OCI-M1 (cell line): ENCODE data around the gene SYNE3.

ENCODE experiments used
- DNase-seq: peaks from one replicate; lab custom pipeline; 2025; lab: John Stamatoyannopoulos, UW

Gene SYNE3

DNA sequence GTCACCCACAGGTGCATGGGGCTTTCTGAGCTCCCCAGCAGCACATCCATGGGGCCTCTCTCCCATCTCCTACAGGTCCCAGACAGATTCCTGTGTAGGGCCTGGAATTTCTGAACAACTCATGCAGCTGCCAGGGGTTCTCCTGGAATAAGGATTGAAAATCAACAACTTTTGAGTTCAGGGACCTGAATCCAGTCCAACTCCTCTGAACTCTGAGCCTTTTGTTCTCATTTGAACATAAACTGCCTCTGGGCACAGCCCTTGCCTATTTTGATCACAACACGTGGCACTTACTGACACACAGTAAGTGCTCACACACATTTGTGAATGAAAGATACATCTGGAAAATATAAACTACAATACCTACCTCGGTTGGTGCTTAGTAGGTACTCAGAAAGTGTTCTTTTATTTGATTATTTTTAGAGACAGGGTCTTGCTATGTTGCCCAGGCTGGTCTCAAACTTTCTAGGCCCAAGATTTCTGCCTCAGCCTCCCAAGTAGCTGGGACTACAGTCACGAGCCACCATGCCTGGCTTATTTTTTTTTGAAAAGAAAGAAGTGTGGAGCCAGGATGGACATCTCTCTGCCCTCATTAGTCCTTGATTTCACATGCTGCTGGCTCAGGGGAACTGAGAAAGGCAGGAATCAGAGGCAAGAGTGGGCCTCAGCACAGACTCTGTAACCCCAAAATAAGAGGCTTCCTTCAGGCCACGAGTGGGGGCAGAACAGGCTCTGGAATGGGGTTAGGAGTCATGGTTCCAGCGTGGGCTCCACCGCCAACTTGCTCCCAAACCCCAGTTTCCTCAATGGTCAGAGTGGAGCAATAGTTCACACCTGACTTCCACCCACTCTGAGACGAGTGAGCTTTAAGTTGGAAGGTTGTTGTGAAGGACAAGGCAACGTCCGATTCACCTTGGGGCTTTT is 27.0 kb downstream of the SYNE3 start:
- DNase-seq, result no peak

DNA sequence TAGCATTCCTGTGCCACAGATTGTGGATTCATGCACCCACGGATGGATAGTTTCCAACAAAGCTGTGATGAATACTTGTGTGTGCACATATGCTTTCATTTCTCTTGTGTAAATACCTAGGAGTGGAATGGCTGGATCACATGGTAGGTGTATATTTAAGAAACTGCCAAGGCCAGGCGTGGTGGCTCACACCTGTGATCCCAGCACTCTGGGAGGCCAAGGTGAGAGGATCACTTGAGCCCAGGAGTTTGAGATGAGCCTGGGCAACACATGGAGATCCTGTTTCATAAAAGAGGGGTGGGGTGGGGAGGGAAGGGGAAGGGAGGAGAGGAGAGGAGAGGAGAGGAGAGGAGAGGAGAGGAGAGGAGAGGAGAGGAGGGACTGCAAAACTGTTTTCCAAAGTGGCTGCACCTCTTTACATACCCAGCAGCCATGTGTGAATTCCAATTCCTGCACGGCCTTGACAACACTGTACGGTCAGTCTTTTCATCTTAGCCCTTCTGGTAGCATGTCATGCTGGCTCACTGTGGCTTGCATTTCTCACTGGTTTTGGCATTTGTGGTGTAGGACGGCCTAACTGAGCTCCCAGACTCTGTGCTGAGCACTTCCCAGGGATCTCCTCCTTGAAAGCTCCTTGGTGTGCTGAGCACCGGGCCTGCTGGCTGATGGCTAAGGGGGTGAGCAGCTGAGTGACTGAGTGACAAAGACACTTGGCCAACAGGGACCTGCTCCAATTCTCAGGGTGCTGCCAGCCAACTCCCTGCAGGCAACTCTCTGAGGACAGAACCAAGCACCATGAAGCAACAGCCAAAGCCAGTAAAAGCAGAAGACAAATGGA is 27.9 kb downstream of the SYNE3 start:
- no peak for DNase-seq

DNA sequence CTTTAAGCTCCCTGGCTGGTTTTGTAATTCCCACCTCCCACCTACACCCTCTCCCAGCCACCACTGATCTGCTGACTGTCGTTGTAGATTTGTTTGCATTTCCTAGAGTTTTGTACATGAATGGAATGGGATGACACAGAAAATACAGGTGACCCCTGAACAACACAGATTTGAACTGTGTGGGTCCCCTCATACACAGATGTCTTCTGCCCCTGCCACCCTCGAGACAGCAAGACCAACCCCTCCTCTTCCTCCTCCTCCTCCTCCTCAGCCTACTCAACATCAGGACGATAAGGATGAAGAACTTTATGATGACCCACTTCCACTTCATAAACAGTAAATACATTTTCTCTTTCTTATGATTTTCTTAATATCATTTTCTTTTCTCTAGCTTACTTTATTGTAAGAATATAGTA is 28.8 kb downstream of the SYNE3 start:
- DNase-seq, result no peak

- no peak for DNase-seq
Observed at GRCh38 chr14:95486875-95487668, 29.4 kb downstream of the SYNE3 start.

GRCh38 chr14:95485222-95485819 is 31.1 kb downstream of the SYNE3 start:
- DNase-seq, result no peak

DNA sequence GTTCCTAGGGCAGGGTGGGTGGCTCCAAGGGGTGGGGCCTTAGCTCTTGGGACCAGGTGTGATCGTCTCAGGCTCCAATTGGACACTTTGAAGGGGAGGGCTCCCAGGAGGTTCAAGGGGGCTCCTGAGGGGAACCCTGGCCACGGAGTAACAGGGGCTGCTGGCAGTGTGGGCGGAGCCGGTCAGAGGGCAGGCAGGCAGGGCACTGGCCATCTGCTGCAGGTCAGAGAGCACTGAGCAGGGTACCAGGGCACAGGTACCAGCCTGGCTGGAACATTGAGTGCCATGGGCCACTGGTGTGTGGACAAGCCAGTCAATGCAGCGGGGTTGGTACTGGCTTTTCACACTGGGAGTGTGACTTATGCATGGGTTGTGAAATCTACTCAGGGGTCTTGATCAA is 32.2 kb downstream of the SYNE3 start:
- no peak for DNase-seq

- no peak for DNase-seq
Observed at GRCh38 chr14:95483309-95484165, 32.9 kb downstream of the SYNE3 start.

GRCh38 chr14:95482627-95483308 is 33.7 kb downstream of the SYNE3 start:
- no peak for DNase-seq

DNA sequence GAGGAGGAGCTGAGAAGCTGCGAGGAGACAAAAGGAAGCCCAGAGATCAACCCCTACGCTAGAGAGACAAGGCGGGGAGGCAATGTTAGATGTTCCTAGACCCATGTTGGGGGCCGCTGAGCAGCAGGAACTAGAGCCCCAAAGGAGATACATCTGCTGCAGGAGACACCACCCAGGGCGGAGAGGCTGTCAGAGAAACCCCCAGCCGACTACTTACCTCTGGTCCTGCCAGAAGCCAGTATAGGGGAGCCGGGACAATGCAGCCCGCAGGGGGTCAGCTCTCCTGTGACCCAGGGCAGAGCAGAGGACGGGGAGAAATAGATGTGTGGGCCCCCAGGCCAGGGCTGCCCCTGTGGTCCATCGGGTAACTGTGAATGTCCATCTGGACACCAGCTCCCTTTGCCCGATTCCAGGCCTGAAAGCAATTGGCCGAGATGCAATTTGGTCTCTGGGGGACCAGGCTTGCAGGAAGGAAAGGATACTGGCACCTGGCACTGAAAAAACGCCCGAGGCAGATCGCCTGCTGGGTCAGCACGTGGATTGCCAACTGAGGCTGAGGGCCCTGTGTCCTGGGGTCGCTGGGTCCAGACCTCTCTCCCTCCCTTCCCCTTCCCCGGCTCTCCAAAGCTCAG is 34.9 kb downstream of the SYNE3 start:
- DNase-seq, result no peak

DNA sequence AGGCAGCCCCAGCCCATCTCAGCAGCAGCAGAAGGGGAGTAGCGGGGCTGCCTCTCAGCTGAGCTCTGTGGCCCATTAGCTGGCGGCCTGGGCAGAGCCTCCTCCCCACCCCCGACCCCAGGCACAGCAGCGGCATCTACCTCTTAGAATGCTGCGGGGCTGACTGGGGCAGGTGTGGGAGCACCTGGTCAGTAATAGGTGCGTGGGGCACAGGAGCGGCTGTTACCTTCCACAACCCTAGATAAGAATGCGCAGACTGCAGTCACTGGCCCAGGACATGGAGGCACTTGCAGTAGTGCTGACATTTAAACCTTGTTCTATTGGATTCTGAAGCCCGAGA is 35.6 kb downstream of the SYNE3 start:
- DNase-seq, result no peak

DNA sequence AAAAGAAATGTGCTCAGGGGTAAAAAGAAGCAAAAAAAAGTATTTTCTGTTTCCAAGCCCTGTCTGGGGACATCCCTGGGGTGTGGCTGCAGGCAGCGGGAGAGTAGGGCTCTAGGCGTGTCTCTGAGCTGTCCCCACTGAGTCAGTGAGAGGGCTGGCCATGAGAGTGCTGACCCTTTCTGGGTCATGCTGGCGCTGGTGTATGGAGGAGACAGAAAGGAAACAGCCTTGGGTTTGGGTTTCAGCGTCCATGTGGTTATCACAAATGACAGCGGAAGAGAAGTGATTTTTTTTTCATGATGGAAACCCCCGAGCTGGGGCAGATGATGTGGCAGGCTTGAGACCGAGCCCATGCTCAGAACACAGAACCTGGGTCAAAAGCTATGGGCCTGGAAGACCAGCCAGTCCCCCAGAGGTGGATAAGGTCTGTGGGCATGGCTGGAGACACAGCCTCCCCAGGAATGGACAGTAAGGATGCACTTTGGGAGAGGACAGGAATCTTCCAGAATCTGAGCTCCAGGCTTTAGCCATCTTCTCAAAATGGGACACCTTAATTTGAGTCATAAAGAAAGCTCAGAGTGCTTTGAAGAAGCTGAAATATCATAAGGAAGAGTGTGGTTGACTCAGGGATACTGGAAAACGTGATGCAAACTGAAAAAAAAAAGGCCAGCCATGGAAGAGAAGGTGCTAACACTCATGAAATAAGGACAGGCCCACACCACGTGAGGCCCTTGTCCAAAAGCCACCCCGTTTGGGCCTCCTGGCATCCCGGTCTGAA is 36.2 kb downstream of the SYNE3 start:
- no peak for DNase-seq

DNA sequence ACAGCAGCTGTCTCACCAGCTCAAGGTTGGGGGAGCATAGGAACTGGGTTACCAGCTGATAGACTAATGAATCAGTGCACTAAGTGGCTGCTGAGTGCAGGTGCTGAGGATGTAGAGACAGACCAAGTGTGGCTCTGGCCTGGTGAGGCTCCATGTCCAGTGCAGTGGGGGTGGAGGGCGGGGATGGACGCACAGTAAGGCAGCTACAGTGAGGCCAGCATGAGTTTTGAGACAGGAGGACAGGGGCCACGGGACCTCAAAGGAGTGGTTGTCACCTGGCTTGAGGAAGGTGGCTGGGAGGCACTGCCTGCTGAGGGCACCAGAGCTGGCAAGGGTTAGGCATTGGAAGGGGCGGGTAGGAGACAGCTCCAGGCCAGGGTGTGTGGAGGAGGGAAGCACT is 37.0 kb downstream of the SYNE3 start:
- DNase-seq, result no peak

DNA sequence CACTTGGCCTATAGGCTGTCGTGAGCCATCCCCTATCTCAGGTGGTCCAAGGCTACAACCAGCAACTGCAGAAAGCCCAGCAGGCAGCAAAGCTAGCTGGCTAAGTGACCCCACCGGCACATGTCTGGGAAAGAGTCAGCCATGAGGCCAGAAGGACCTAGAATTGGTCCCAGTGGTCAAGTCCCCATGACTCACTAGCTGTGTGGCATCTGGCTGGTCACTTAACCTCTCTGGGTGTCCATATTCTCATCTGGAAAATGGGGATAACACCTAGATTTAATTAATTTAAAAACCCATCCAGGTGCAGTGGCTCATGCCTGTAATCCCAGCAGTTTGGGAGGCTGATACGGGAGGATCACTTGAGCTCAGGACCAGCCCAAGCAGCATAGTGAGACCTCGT is 37.6 kb downstream of the SYNE3 start:
- no peak for DNase-seq

DNA sequence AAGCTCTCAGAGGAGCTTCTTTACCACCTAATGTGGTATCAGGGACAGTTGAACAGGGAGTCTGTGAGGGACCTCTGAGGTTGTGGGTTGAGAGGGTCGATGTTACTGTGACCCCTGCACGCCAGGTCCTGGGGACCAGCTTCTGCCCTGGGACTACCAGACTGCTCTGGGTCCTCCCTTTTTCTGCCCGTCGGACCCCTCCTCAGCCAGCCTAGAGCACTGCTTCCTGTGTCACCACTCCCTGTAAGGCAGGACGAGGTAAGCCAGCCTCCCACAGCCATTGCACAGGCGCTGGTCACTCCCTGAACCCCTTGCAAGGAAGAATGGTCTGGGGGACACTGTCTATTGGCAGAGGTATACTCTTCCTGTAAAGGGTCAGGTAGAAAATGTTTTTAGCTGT is 38.1 kb downstream of the SYNE3 start:
- no peak for DNase-seq

DNA sequence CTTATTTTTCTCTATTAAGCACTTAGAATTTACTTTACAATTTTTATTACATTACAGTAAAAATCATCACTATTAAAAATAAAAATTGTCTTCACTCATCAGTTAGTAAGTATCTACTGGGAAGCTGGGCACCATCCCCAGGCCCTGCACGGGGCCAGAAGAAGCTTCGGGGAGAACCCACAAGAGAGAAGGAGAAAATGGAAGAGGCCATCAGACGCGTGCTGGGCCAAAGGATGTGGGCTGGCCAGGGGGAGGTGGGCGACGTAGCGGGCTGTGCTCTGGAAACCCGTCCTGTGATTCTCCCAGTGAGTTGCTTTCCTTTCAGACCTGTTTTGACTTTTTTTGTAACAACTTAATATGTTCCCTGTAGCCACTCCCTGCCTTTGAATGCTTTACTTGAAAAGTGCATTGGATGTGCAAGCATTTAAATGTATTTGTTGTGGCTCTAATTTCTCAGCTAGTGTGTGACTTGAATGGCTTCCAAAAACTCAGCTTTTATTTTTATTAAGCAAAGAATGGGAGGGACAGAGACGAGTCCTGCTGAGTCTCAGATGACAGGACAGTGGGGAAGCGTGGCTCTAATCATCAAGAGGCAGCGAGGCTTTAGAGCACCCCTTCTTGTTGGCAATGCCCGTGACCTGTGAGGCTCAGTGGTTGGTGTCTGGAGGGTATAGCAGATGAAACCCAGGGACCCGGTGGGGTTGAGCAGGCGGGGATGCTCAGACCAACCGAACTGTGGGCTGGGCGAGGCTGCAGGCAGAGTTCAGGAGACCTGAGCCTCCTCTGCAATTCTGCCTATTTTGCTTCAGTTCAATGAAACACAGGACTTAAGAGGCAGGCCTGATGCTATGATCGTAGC is 38.8 kb downstream of the SYNE3 start:
- DNase-seq, result no peak

DNA sequence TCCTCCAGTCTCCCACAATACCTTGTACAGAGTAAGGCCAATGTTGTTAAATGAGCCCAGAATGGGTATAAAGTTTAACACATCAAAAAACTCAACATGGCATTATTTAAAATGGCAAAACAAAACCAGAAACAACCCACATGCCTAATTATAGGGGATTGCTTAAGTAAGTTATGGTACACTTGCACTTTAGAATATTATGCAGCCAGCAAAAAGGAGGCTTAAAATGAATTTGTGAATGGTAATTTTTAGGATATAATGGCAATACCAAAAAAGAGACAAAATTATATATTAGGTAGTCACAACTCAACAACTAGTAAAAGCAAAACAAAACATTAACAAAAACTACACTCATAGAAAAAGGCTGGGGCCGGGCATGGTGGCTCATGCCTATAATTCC is 39.7 kb downstream of the SYNE3 start:
- no peak for DNase-seq

DNA sequence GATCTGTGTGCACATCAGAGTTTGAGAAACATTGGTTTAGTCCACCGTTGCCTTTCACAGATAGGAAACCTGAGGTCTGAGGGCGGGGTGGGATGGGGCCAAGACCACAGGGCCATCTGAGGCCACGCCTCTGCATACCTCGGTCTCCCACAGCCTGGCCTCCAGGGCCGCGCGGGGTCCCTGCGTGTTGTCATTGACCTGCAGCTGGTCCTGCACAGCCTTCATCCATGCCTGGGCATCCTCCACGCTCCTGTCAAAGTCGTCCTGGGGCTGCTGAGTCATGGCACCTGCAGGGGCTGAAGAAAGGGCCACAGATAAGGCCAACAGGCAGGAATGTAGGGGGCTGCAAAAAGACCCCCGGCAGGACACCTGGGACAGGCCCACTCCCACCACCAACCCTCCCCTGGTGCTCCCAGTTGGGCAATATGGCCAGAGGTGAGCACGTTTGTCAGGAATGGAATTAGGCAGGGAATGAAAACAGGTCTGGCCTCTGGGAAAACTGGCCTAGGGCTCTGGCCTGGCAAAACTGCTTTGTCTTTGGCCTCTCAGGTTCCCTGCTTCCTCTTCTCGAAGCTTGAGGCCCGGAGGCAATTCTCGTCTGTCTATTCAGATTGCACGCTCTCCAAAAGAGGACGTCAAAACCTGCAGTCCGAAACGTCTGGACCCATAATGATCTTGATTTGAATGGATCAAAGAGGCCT is 40.8 kb downstream of the SYNE3 start:
- DNase-seq, result no peak

DNA sequence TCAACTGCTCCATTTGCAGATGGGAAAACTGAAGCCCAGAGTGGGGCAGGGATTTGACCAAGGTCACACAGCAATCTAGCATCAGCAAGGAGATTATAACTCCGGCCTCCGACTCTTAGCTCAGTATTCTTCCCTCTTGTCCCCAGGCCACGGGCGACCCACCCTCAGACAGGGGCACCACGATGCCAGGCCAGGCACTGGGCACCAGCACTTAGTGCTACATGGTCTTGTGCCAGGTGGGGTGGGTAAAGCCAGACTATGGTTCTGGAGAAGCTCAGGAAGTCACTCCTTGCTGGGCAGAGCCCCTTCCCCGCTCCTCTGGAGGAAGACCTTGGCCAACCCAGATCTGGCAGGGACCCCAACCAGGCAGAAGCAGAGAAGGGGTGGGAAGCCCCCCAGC is 41.5 kb downstream of the SYNE3 start:
- DNase-seq, result no peak
